ENCODE measurements around the gene ATP8A2. TPM values are rescaled to one million over a fixed set of nuclear protein-coding genes. Genes with fewer than 3 reads are reported as not detected.

ATP8A2 gene
- total and polyA plus RNA-seq, 9 donors = 0.23 to 0.95 (median 0.35) TPM

DNA sequence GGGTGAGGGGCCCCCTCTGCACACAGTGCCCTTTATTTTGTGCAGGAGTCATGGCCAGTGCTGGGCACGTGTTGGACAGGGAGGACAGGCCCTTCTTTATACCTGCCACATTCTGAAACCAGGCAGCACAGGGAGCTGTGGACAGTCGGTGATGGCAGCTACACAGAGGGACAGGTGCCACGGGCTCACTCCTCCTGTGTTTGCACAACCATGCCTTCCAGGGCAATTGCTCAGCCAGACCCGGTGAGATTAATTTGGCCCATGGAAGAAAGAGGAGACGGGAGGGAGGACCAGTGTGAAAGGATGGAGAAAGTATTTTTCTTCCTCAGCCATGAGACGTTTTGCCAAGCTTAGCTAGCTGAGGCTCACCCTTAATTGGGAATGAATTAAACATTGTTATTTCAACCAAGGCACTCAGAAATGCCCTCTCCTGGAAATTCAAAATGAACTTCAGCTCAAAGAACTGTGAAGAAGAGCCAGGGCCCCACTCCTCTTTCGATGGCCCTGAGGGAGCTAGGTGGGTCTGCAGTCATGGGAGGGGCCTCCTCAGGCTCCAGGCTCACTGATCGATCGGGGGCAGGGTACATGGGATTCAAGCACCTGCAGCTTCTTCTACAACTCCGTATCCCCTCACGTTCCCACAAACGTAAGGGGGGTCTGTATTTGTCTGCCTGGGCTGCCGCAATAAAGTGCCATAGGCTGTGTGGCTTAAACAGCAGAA, 638.9 kb downstream of the ATP8A2 start:
- Histone ChIP-seq H3K9me3 (no peaks in the 10 kb centered on the region), H3K4me3 (no peak overlapping the region), H3K4me1 (ENCODE audit: insufficient read depth) (no peaks in the 10 kb centered on the region), H3K27ac (no peak overlapping the region), H3K36me3 (no peaks in the 10 kb centered on the region), H3K27me3 (no peaks in the 10 kb centered on the region)
- intact Hi-C loops (cut with DNase I) = loop anchor here in 1 of 4 donors (2.0 kb wide), 1 partner anchor 28 kb away; no protein-coding TSS in a partner anchor
- WGBS, 3 donors = 68 to 74% (median 72%) methylated on average over 13 of the region's 13 CpGs
- TF ChIP-seq EP300 (IDR thresholded peaks at IDR 0.05) (no peak), POLR2A (IDR thresholded peaks at IDR 0.05) (no peak)
- TF ChIP-seq, protein P1, sequence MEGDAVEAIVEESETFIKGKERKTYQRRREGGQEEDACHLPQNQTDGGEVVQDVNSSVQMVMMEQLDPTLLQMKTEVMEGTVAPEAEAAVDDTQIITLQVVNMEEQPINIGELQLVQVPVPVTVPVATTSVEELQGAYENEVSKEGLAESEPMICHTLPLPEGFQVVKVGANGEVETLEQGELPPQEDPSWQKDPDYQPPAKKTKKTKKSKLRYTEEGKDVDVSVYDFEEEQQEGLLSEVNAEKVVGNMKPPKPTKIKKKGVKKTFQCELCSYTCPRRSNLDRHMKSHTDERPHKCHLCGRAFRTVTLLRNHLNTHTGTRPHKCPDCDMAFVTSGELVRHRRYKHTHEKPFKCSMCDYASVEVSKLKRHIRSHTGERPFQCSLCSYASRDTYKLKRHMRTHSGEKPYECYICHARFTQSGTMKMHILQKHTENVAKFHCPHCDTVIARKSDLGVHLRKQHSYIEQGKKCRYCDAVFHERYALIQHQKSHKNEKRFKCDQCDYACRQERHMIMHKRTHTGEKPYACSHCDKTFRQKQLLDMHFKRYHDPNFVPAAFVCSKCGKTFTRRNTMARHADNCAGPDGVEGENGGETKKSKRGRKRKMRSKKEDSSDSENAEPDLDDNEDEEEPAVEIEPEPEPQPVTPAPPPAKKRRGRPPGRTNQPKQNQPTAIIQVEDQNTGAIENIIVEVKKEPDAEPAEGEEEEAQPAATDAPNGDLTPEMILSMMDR (IDR thresholded peaks at IDR 0.05) = no peak
- DNase-seq = no peak

DNA sequence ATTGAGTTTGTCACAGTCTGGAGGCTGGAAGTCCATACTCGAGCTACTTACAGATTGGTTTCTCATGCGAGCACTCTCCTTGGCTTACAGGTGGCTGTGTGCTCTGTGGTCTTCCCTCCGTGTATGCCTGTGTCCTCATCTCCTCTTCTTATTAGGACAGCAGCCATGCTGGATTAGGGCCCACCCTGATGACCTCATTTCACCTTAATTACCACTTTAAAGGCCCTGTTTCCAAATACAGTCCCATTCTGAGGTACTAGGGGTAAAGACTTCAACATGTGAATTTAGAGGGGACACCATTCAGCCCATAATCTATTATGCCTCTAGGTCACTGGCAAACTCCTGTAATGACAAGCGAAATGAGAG, 639.4 kb downstream of the ATP8A2 start:
- H3K27me3 ChIP-seq = no peaks in the 10 kb centered on the region
- no peak overlapping the region for H3K4me3 ChIP-seq
- 90 to 92% (median 91%) methylated on average over 4 of the region's 4 CpGs for WGBS, 3 donors
- no peak for TF ChIP-seq POLR2A (IDR thresholded peaks at IDR 0.05)
- TF ChIP-seq, protein P1 (IDR thresholded peaks at IDR 0.05) = no peak
- TF ChIP-seq EP300 (IDR thresholded peaks at IDR 0.05) = no peak
- no peaks in the 10 kb centered on the region for H3K36me3 ChIP-seq
- H3K4me1 ChIP-seq (ENCODE audit: insufficient read depth) = no peaks in the 10 kb centered on the region
- H3K9me3 ChIP-seq = no peaks in the 10 kb centered on the region
- H3K27ac ChIP-seq = no peak overlapping the region
- intact Hi-C loops (cut with DNase I) = loop anchor here in 1 of 4 donors (2.0 kb wide), 1 partner anchor 28 kb away; no protein-coding TSS in a partner anchor
- no peak for DNase-seq

DNA sequence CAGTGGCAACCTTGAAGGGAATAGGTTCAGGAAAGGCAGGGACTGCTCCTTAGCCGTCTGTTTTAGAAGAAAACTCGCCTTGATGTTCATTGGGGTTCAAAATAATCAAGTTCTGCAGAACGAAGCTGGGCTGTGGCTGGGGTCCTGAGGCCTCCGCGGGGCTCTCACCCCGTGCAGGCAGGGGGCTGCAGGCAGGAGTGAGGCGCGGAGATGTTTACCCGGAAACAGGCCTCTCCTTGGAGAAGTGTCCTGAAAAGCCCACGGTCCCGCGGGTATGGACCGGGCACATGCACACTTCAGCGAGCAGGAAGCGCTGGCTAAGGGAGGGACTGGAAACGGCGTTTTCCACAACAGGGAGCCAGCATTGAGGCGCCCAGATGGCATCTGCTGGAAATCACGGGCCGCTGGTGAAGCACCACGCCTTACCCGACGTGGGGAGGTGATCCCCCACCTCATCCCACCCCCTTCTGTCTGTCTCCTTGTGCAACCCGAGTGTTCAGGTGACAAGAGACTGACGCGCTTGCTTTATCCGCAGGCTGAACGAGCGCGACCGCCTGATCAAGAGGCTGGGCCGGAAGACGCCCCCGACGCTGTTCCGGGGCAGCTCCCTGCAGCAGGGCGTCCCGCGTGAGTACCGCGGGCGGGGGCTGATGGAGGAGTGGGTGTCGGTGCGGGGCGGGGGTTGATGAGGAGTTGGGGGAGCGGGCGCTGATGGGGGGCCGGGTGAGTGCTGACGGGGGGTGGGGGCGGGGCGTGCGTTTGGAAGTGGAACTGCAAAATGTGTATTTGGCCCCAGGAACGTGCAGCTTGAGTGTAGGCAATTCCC, 640.4 kb downstream of the ATP8A2 start:
- DNase-seq = peak in 1 of 5 donors; percentile 31
- H3K27ac ChIP-seq = no peak overlapping the region
- H3K36me3 ChIP-seq = no peaks in the 10 kb centered on the region
- TF ChIP-seq POLR2A (IDR thresholded peaks at IDR 0.05) (no peak), EP300 (IDR thresholded peaks at IDR 0.05) (no peak)
- TF ChIP-seq, protein P1 (IDR thresholded peaks at IDR 0.05) = no peak
- no peaks in the 10 kb centered on the region for H3K9me3 ChIP-seq
- H3K27me3 ChIP-seq = no peaks in the 10 kb centered on the region
- H3K4me1 ChIP-seq (ENCODE audit: insufficient read depth) = no peaks in the 10 kb centered on the region
- intact Hi-C loops (cut with DNase I) = loop anchor here in 1 of 4 donors (2.0 kb wide), 1 partner anchor 29 kb away; no protein-coding TSS in a partner anchor
- 32 to 45% (median 33%) methylated on average over 51 to 53 of the region's 53 CpGs for WGBS, 3 donors
- H3K4me3 ChIP-seq = no peak overlapping the region

DNA sequence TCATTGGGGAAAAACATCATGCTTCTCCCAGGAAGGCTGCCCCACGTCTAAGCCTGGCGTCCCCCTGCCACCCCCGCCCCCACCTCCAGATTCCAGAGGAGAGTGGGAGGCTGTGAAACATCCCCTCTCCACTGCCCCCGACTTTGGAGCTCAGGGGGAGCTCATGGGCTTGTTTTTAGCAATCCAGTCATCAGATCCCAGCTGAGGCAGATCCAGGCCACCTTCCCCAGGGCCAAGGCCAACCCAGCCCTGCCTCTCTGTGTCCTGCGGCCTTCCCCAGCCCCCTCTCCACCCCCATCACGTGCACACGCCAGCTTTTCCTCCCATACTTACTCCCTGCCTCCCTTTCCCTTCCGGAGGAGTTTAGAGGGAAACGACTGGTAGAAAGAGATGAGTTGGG, 641.2 kb downstream of the ATP8A2 start:
- no peak overlapping the region for H3K4me3 ChIP-seq
- DNase-seq = no peak
- H3K4me1 ChIP-seq (ENCODE audit: insufficient read depth) = no peaks in the 10 kb centered on the region
- H3K36me3 ChIP-seq = no peaks in the 10 kb centered on the region
- 19 to 31% (median 31%) methylated on average over 9 of the region's 9 CpGs for WGBS, 3 donors
- no peak for TF ChIP-seq EP300 (IDR thresholded peaks at IDR 0.05)
- no peak for TF ChIP-seq POLR2A (IDR thresholded peaks at IDR 0.05)
- TF ChIP-seq, protein P1 (IDR thresholded peaks at IDR 0.05) = no peak
- no peaks in the 10 kb centered on the region for H3K27me3 ChIP-seq
- H3K9me3 ChIP-seq = no peaks in the 10 kb centered on the region
- no peak overlapping the region for H3K27ac ChIP-seq
- intact Hi-C loops (cut with DNase I) = no loop called here
